Liver (tissue), 9 donors: ENCODE results near the gene AGO1. TPM values are rescaled to one million over a fixed set of nuclear protein-coding genes. Genes with fewer than 3 reads are reported as not detected.

Experiments
- DNase-seq: peaks from one replicate; pipeline ENCODE4 v3.0.0-alpha.2; 2017; ENCODE audit warnings: low spot score
- H3K27ac ChIP-seq, 2 donors: one replicate each; pipeline ENCODE4 v1.7.0; 2013; ENCODE audit warnings: inconsistent platforms in 2 of 2, low read length in 2 of 2, control low read depth in 1 of 2, low read depth in 1 of 2, mild to moderate bottlenecking in 1 of 2
- H3K27me3 ChIP-seq, 4 donors: one replicate each; pipeline versions ENCODE4 v1.6.1 to v1.7.0; 2013; ENCODE audit warnings: low read length in 3 of 4, inconsistent platforms in 1 of 4, mild to moderate bottlenecking in 1 of 4, moderate library complexity in 1 of 4; ENCODE audit not compliant: control insufficient read depth in 4 of 4, insufficient read depth in 4 of 4
- H3K36me3 ChIP-seq, 4 donors: one replicate each; pipeline versions ENCODE4 v1.6.1 to v1.7.0; 2013; ENCODE audit warnings: low read length in 3 of 4, mild to moderate bottlenecking in 3 of 4, low read depth in 1 of 4, moderate library complexity in 1 of 4; ENCODE audit not compliant: control insufficient read depth in 4 of 4, insufficient read depth in 3 of 4
- H3K4me1 ChIP-seq, 4 donors: one replicate each; pipeline versions ENCODE4 v1.6.1 to v1.7.0; 2013; ENCODE audit warnings: low read length in 3 of 4, mild to moderate bottlenecking in 3 of 4, moderate library complexity in 1 of 4; ENCODE audit not compliant: control insufficient read depth in 4 of 4, insufficient read depth in 4 of 4
- H3K4me3 ChIP-seq, 3 donors: one replicate each; pipeline versions ENCODE4 v1.6.1 to v1.7.0; 2013; ENCODE audit warnings: low read length in 3 of 3, control low read depth in 1 of 3, low read depth in 1 of 3, mild to moderate bottlenecking in 1 of 3
- H3K9ac ChIP-seq, 2 donors: one replicate each; pipeline ENCODE4 v1.7.0; 2013; ENCODE audit warnings: low read length in 2 of 2, mild to moderate bottlenecking in 2 of 2, moderate library complexity in 2 of 2, control low read depth in 1 of 2, low read depth in 1 of 2
- H3K9me3 ChIP-seq, 4 donors: one replicate each; pipeline versions ENCODE4 v1.6.1 to v1.7.0; 2013; ENCODE audit warnings: low read length in 3 of 4; ENCODE audit not compliant: control insufficient read depth in 4 of 4
- ATF3 ChIP-seq: IDR thresholded peaks from 2 replicates; pipeline ENCODE4 v1.6.1; 2016; ENCODE audit warnings: antibody characterized with exemption
- CTCF ChIP-seq: fragments of 150-350 bp; IDR thresholded peaks from 2 replicates; pipeline ENCODE4 v1.5.1; 2017; ENCODE audit warnings: improper control_type of control experiment, low read depth, low read length; ENCODE audit not compliant: missing input control
- EGR1 ChIP-seq, 2 donors: IDR thresholded peaks; 2 replicates each; pipeline ENCODE4 v1.6.1; 2016 to 2018; ENCODE audit warnings: antibody characterized with exemption in 2 of 2, low read depth in 2 of 2
- FOXA1 ChIP-seq: IDR thresholded peaks from 2 replicates; pipeline ENCODE4 v1.6.1; 2016; ENCODE audit warnings: antibody characterized with exemption
- FOXA2 ChIP-seq: IDR thresholded peaks from 2 replicates; pipeline ENCODE4 v1.6.1; 2016; ENCODE audit warnings: antibody characterized with exemption
- GABPA ChIP-seq, 2 donors: IDR thresholded peaks in 1 of 2; conservative IDR thresholded peaks in 1 of 2; 2 replicates each; pipeline ENCODE4 v1.6.1; 2016; ENCODE audit warnings: antibody characterized with exemption in 2 of 2, mild to moderate bottlenecking in 1 of 2, moderate library complexity in 1 of 2
- HNF4A ChIP-seq, 2 donors: conservative IDR thresholded peaks; 2 replicates each; pipeline ENCODE4 v1.6.1; 2016; ENCODE audit warnings: antibody characterized with exemption in 2 of 2, mild to moderate bottlenecking in 2 of 2
- HNF4G ChIP-seq: IDR thresholded peaks from 2 replicates; pipeline ENCODE4 v1.6.1; 2016; ENCODE audit warnings: antibody characterized with exemption
- JUND ChIP-seq, 2 donors: IDR thresholded peaks; 2 replicates each; pipeline ENCODE4 v1.6.1; 2016; ENCODE audit warnings: antibody characterized with exemption in 2 of 2
- MAX ChIP-seq: IDR thresholded peaks from 2 replicates; pipeline ENCODE4 v1.6.1; 2016; ENCODE audit warnings: antibody characterized with exemption
- RAD21 ChIP-seq, 2 donors: IDR thresholded peaks; 2 replicates each; pipeline ENCODE4 v1.6.1; 2016; ENCODE audit warnings: antibody characterized with exemption in 2 of 2, mild to moderate bottlenecking in 2 of 2
- REST ChIP-seq: IDR thresholded peaks from 2 replicates; pipeline ENCODE4 v1.6.1; 2016; ENCODE audit warnings: antibody characterized with exemption, mild to moderate bottlenecking
- RXRA ChIP-seq, 2 donors: IDR thresholded peaks; 2 replicates each; pipeline ENCODE4 v1.6.1; 2017 to 2018; ENCODE audit warnings: antibody characterized with exemption in 2 of 2, mild to moderate bottlenecking in 1 of 2
- SP1 ChIP-seq: IDR thresholded peaks from 2 replicates; pipeline ENCODE4 v1.6.1; 2018; ENCODE audit warnings: antibody characterized with exemption, mild to moderate bottlenecking
- TAF1 ChIP-seq: conservative IDR thresholded peaks from 2 replicates; pipeline ENCODE4 v1.6.1; 2016; ENCODE audit warnings: antibody characterized with exemption, mild to moderate bottlenecking
- ZBTB33 ChIP-seq: IDR thresholded peaks from 2 replicates; pipeline ENCODE4 v1.6.1; 2016; ENCODE audit warnings: antibody characterized with exemption
- WGBS: extraction: QIAGEN DNeasy Blood & Tissue Kit; methylation state at CpG from one replicate; pipeline ENCODE4 v1.1.7; 2013; 5-methylcytosine and 5-hydroxymethylcytosine counted together
- polyA plus RNA-seq, 2 donors: library from polyadenylated mRNA; stranded (reverse) in 1 of 2; unstranded in 1 of 2; fragments of 200-250 nt in 1 of 2; fragments of >200 nt in 1 of 2; fragmentation: Nextera tagmentation in 1 of 2; extraction: Ambion mirVana in 1 of 2; gene quantifications; one replicate each; pipeline versions ENCODE4 v1.2.1 to v1.2.3, GENCODE V29; 2013 to 2015
- total RNA-seq, 2 donors: library from RNA; depleted of rRNA; stranded (reverse); fragments of >200 nt; gene quantifications; one replicate each; pipeline ENCODE4 v1.2.3, GENCODE V29; 2014
- donor health status: healthy.
- donor health status: healthy.
- donor health status: healthy.
- donor health status: healthy.
- donor health status: healthy.

The AGO1 gene
- total RNA-seq: 10 to 100 TPM in 1 of 2 donors, 1 to 10 TPM in 1; 6.8 to 11.3 TPM
- 1 to 10 TPM; 1.5 to 3.0 TPM for polyA plus RNA-seq

- peak within 1 kb of the TSS; percentile 71 to 86 for H3K9ac ChIP-seq
- TF ChIP-seq TAF1 (no peak), RAD21 (IDR thresholded peaks at IDR 0.05) (peak; percentile 62 to 79), FOXA2 (no peak), EGR1 (IDR thresholded peaks at IDR 0.05; ENCODE audit: low read depth in 2 of 2) (peak in 1 of 2 donors; percentile 61), SP1 (no peak), ATF3 (no peak), JUND (IDR thresholded peaks at IDR 0.05) (no peak), HNF4G (no peak), GABPA (IDR thresholded peaks at IDR 0.05 in 1 of 2, conservative IDR thresholded peaks at IDR 0.05 in 1 of 2) (peak in 1 of 2 donors; percentile 78), REST (no peak), FOXA1 (no peak), ZBTB33 (no peak), HNF4A (conservative IDR thresholded peaks at IDR 0.05) (no peak), MAX (no peak), CTCF (peak; percentile 96), RXRA (IDR thresholded peaks at IDR 0.05) (no peak)
- peak within 1 kb of the TSS; percentile 54 to 69 for H3K27ac ChIP-seq
- no peaks in the 10 kb centered on the region for H3K36me3 ChIP-seq
- H3K9me3 ChIP-seq: no peaks in the 10 kb centered on the region
- peak within 1 kb of the TSS; percentile 84 to 92 (median 85) for H3K4me3 ChIP-seq
- peaks cover 0 to 9% (median 3%) of the 10 kb centered on the region in 4 donors for H3K4me1 ChIP-seq
- H3K27me3 ChIP-seq: no peaks in the 10 kb centered on the region
- DNase-seq: peak; percentile 93
- under 1% methylated on average over 58 of the region's 58 CpGs for WGBS
Measured at GRCh38 chr1:35882945-35883634, at the start of gene AGO1. Gene AGO1, plus strand, starts transcription at chr1:35883209. Its CDS starts 213 bp downstream, at chr1:35883422.
